HEK293T (cell line): ENCODE measurements around the gene NT5DC2.

Source experiments
- ARNT ChIP-seq: fragments of 450-650 bp; IDR thresholded peaks from 2 replicates; pipeline ENCODE4 v1.6.1; 2017; ENCODE audit warnings: mild to moderate bottlenecking
- CTBP1 ChIP-seq: fragments of 450-650 bp; IDR thresholded peaks from 2 replicates; pipeline ENCODE4 v1.6.1; 2016; ENCODE audit warnings: borderline replicate concordance
- FOXA1 ChIP-seq: fragments of 450-650 bp; IDR thresholded peaks from 2 replicates; pipeline ENCODE4 v1.6.1; 2016; ENCODE audit warnings: mild to moderate bottlenecking
- FOXK2 ChIP-seq: fragments of 450-650 bp; IDR thresholded peaks from 2 replicates; pipeline ENCODE4 v1.6.1; 2016; ENCODE audit warnings: mild to moderate bottlenecking
- FOXM1 ChIP-seq: fragments of 450-650 bp; IDR thresholded peaks from 2 replicates; pipeline ENCODE4 v1.6.1; 2017; ENCODE audit warnings: mild to moderate bottlenecking, borderline replicate concordance
- LEF1 ChIP-seq: fragments of 450-650 bp; IDR thresholded peaks from 2 replicates; pipeline ENCODE4 v1.6.1; 2017; ENCODE audit warnings: mild to moderate bottlenecking, borderline replicate concordance
- SP1 ChIP-seq: fragments of 450-650 bp; IDR thresholded peaks from 2 replicates; pipeline ENCODE4 v1.6.1; 2017
- TARDBP ChIP-seq: fragments of 450-650 bp; IDR thresholded peaks from 2 replicates; pipeline ENCODE4 v1.6.1; 2016

- TF ChIP-seq SP1: no peak
- no peak for TF ChIP-seq LEF1
- no peak for TF ChIP-seq CTBP1
- no peak for TF ChIP-seq FOXM1
- TF ChIP-seq FOXA1: no peak
- no peak for TF ChIP-seq ARNT
- TF ChIP-seq TARDBP: no peak
- TF ChIP-seq FOXK2: no peak
These were observed 10.0 kb downstream of the NT5DC2 start for GRCh38 chr3:52523386-52524257.
